Activated CD8-positive, alpha-beta memory T cell treated with anti-CD3 and anti-CD28 coated beads for 1 hour (primary cell): Measurements from ENCODE around the gene THUMPD1.
A peak's percentile ranks its signal among the peaks of the same experiment; 100 is the strongest.
"Not testable (repeated sequence)": the region's sequence is repeated elsewhere in the genome, so short reads cannot be mapped to it uniquely, and the experiment has no call there.

Experiments used
- DNase-seq, 2 donors: peaks; one replicate each; pipeline ENCODE4 v3.0.0-alpha.2; 2020; ENCODE audit warnings: low read depth in 1 of 2; ENCODE audit errors: extremely low read depth in 1 of 2

THUMPD1 gene

GRCh38 chr16:20741554-20742285 lies at the start of gene THUMPD1:
Gene THUMPD1, minus strand, starts transcription at chr16:20741818. Its CDS starts 79 bp downstream, at chr16:20741739.
- DNase-seq: peak; percentile 95 to 97

DNA sequence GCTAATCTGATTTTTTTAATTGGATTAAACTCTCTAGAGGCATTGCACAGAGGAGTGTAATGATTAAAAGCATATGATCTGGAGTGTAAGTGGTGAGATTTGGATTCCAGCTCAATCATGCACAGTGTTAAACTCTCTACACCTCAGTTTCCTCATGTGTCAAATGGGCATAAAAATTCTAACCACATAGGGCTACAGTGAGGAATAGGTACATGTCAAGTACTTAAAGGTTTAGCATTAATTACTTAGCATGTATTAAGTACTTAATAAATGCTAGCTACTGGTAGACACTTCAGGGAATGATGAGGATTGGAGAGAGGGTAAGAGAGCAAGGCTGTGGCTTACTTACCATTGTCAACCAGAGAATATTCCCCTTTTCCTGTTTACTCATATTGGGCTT lies 47.5 kb upstream of the THUMPD1 start:
- no peak for DNase-seq

DNA sequence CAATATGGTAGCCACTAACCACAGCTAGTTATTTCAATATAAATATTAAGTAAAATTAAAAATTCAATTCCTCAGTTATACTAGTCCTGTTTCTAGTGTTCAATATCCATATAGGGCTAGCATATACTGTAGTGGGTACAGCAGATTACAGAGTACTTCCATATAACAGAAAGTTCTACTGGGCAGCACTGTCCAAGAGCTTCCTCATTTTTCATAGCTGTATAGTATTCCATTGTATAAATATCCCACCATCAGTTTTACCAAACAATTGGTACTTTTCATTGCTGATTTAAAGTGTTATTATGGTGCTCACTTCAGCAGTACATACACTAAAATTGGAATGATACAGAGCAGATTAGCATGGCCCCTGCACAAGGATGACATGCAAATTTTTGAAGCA lies 42.6 kb upstream of the THUMPD1 start:
- no peak for DNase-seq

- no peak for DNase-seq
These were observed 40.9 kb upstream of the THUMPD1 start for GRCh38 chr16:20782470-20782869.

DNA sequence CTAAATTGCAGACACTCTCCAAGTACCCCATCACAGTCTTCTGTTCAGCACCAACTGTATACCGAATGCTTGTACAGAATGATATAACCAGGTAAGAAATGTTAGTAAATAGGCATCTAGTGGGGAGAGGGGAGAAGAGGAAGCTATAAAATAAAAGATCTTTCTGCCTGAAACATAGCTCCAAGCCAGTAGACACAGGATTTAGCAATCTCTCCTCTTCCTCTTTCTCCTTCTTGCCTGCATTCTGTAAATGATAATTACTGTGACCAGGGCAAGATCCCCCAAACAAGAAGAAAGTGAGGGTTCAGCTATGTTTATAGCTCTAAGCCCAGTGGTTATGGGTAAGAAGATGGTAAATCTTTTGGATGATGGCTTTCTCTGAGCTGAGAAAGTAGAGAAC lies 40.1 kb upstream of the THUMPD1 start:
- no peak for DNase-seq

- peak in 1 of 2 donors; percentile 21 for DNase-seq
These were observed 33.2 kb upstream of the THUMPD1 start for GRCh38 chr16:20774703-20775362.

DNA sequence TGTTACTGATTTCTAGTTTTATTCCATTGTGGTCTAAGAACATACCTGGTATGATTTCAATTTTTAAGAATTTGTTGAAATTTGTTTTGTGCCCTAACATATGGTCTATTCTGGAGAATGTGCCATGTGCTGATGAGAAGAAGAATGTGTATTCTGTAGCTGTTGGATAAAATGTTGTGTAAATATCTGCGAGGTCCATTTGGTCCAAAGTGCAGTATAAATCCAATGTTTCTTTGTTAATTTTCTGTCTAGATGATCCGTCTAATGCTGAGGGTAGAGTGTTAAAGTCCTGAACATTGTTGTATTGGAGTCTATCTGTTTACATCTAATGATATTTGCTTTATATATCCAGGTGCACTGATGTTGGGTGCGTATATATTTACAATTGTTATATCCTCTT lies 32.1 kb upstream of the THUMPD1 start:
- no peak for DNase-seq

- no peak for DNase-seq
These were observed 27.2 kb upstream of the THUMPD1 start for GRCh38 chr16:20768818-20769217.

DNA sequence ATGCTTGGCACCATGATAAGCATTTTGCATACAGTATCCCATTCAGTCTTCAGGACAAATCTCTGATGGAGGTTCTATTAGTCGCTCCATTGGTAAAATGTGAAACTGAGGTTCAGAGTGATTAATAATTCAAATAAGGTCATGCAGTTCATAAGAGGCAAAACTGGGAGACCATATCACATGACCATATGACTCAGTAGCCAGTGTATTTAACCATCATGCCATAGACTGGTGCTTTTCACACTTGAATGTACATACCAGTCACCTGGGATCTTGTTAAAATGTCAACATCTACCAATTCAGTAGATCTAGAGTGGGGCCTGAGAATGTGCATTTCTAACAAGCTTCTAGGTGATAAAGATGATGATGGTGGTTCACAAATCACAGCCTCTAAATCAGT lies 26.5 kb upstream of the THUMPD1 start:
- no peak for DNase-seq

DNA sequence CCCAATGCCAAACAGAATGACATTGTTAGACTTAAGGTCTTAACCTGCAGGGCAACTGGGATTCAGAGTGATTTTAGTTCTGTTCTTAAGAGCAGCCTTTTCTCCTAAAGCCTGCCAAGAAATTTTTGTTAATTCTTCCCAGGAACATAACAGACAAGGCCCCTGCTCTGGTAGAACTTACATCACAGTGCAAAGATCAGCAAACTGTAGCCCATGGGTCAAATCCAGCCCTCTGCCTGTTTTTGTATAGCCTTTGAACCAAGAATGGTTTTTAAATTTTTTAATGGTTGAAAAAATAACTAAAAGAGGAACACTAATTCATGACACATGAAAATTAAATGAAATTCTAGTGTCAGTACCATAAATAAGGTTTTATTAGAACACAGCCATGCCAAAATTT lies 26.0 kb upstream of the THUMPD1 start:
- DNase-seq: no peak

DNA sequence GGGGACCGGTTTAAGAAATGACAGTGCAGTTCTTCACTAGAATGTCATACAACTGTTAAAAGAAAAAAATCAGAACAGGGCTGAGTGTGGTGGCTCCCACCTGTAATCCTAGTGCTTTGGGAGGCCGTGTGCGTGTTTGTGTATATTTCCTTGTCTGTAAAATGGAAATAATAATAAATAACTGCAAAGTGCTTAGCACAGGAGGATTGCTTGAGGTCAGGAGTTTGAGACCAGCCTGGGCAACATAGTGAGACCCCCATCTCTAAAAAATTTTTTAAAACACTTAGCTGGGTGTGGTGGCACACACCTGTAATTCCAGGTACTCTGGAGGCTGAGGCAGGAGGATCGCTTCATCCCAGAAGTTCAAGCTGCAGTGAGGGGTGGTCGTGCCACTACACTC lies 24.7 kb upstream of the THUMPD1 start:
- no peak for DNase-seq

- DNase-seq: no peak
These were observed 24.1 kb upstream of the THUMPD1 start for GRCh38 chr16:20765732-20766131.

DNA sequence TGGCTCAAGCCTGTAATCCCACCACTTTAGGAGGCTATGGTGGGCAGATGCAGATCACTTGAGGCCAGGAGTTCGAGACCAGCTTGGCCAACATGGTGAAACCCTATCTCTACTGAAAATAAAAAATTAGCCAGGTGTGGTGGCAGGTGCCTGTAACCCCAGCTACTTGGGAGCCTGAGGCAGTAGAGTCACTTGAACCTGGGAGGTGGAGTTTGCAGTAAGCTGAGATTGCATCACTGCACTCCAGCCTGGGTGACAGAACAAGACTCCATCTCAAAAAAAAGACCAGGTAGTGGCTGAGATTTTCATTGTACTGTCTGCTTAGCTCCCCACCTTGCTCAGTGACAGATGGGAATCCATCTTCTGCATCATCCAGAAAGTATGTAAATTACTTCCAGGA lies 22.8 kb upstream of the THUMPD1 start:
- not testable (repeated sequence) for DNase-seq

GRCh38 chr16:20763461-20764232 lies 22.0 kb upstream of the THUMPD1 start, which contains the start of gene ACSM3:
Gene ACSM3, plus strand, starts transcription at chr16:20764014. Its CDS starts 6,021 bp downstream, at chr16:20770035.
- DNase-seq: no peak

DNA sequence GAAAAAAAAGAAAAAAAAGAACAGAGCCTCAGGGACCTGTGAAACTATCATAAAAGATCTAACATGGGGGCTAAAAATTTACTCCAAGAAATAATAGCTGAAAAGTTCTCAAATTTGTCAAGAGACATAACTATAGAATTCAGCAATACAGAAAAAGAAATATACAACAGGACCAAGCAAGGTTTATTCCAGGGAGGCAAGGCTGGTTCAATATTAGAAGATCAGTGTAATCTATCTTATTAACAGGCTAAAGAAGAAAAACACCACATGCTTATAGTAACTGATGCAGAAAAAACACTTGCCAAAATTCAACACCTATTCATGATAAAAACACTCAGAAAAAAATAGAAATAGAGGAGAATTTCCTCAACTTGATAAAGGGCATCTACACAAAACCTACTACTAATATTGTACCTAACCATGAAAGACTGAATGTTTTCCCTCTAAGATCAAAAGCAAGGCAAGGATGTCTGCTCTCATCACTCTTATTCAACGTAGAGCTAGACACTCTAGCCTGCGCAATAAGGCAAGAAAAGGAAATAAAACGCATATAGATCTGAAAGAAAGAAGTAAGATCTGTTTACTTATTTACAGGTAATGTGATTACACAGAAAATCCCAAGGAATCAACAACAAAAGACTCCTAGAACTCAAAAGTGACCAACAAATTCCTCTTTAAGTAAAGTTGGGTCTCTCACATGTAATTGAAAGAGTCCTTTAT lies 20.9 kb upstream of the THUMPD1 start:
- DNase-seq: no peak

DNA sequence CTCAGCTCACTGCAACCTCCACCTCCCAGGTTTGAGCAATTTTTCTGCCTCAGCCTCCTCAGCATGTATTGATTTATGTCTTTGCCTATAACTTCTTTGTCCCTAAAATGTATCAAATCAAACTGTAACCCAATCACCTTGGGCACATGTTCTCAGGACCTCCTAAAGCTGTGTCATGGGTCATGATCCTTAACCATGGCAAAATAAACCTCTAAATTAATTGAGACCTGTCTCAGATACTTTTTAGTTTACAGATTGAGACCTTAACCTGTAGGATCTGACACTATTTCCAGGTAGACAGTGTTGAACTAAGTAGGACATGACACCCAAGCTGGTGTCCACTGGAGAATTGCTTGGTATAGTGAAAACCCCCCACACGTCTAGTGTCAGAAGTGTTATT lies 19.6 kb upstream of the THUMPD1 start:
- no peak for DNase-seq

DNA sequence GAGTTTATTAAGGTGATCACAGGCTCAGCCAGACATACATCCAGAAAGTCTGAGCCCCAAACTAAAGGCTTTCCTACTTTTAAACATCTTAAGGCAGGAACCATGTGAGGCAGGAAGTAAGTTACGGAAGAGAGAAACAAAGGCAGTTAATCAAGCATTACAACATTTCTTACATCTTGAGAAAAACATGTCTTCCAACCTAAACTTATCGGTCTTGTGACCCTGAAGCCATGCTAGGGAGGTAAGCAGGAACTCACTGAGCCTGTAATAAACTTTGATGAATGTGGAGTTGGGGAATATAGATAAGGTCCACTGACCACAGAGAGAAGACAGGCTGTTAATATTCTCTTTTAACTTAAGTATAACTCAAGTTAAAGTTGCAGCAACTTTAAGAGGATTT lies 18.7 kb upstream of the THUMPD1 start:
- DNase-seq: no peak

DNA sequence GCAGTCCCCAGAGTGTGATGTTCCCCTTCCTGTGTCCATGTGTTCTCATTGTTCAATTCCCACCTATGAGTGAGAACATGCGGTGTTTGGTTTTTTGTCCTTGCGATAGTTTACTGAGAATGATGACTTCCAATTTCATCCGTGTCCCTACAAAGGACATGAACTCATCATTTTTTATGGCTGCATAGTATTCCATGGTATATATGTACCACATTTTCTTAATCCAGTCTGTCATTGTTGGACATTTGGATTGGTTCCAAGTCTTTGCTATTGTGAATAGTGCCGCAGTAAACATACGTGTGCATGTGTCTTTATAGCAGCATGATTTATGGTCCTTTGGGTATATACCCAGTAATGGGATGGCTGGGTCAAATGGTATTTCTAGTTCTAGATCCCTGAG lies 14.2 kb upstream of the THUMPD1 start:
- not testable (repeated sequence) for DNase-seq

- no peak for DNase-seq
These were observed 13.6 kb upstream of the THUMPD1 start for GRCh38 chr16:20755238-20755637.

- no peak for DNase-seq
These were observed 12.1 kb upstream of the THUMPD1 start for GRCh38 chr16:20753727-20754126.

DNA sequence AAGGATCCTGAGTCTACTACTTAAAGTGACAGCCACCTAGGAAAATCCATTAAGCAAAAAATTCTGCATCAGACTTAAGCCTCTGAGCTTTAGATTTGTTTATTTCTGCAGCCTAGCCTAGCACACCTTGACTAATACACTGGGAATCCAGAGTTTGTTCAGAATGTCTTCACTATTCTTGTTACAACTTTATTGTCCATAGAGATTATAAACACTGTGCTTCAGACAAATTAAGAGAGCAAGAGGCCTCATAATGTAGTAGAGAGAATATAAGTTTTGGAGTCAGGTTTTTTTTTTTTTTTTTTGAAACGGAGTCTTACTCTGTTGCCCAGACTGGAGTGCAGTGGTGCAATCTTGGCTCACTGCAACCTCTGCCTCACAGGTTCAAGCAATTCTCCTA lies 8.9 kb upstream of the THUMPD1 start:
- no peak for DNase-seq
